Measurements from ENCODE around the gene DNER. TPM values are rescaled to one million over a fixed set of nuclear protein-coding genes. Genes with fewer than 3 reads are reported as not detected.

The DNER gene
- total and polyA plus RNA-seq, 2 donors (not counting 1 experiment from before 2014, with no cell fraction given): not detected

DNA sequence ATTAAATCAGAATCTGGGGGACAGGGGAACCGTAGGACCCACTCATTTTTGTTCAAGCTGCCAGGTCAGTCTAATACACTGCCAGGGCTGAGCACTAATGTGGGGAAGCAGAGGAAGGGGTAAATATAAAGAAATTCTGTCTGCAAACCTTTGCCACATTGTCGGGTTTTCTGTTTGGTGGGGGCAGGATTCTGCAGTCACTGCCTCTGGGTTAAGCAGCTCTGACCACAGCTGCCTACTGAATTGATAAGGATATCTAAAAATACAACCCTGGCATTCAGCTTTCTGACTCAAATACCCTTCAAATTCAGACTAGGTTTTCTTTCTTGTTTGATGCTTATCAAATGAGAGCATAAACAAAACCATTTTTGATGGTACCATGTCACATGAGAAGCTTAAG, 6.0 kb downstream of the DNER start:
- intact Hi-C loops (cut with micrococcal nuclease): no loop called here
- Histone ChIP-seq H3K4me2 (replicated peaks; ENCODE audit: low read depth, low read length, poor library complexity, severe bottlenecking) (no peak overlapping the region), H2AFZ (ENCODE audit: insufficient read depth, low read depth, low read length, poor library complexity, severe bottlenecking) (no peak overlapping the region), H3K27ac (ENCODE audit: low read length in 2 of 2) (no peak overlapping the region), H3K4me1 (ENCODE audit: control insufficient read depth in 2 of 2, insufficient read depth in 2 of 2, low read length in 2 of 2) (peaks cover 3 to 4% of the 10 kb centered on the region in 2 donors), H3K9ac (ENCODE audit: low read length) (no peak overlapping the region), H3K4me3 (ENCODE audit: control extremely low read depth in 1 of 5, extremely low read depth in 1 of 5, insufficient read depth in 1 of 5, low read depth in 2 of 5, low read length in 4 of 5) (no peak overlapping the region), H4K20me1 (ENCODE audit: control insufficient read depth, insufficient read depth, low read length, poor library complexity, severe bottlenecking) (no peaks in the 10 kb centered on the region), H3K79me2 (ENCODE audit: control insufficient read depth, insufficient read depth, low read length) (no peaks in the 10 kb centered on the region), H3K27me3 (replicated peaks in 1 of 4; ENCODE audit: control extremely low read depth in 1 of 4, control insufficient read depth in 3 of 4, insufficient read depth in 4 of 4, low read length in 3 of 4) (peaks cover 0 to 39% (median 36%) of the 10 kb centered on the region in 4 experiments), H3K36me3 (replicated peaks in 1 of 2; ENCODE audit: control extremely low read depth in 1 of 2, control insufficient read depth in 1 of 2, extremely low read depth in 1 of 2, insufficient read depth in 2 of 2, low read length in 1 of 2) (no peaks in the 10 kb centered on the region), H3K9me3 (ENCODE audit: control extremely low read depth in 1 of 3, control insufficient read depth in 2 of 3, insufficient read depth in 1 of 3, low read length in 2 of 3) (peaks cover 0 to 3% (median 0%) of the 10 kb centered on the region in 3 donors)
- ChIA-PET CTCF (no interaction called here), POLR2A (no interaction called here)
- no peak overlapping the region for H3K27ac Mint-ChIP-seq
- ATAC-seq (ENCODE audit: low read depth): no peak
- H3K27me3 Mint-ChIP-seq: peaks cover 56% of the 10 kb centered on the region
- H3K9me3 Mint-ChIP-seq (ENCODE audit: insufficient read depth): peaks cover 4% of the 10 kb centered on the region
- whole genome bisulfite sequencing (ENCODE audit: insufficient coverage): no CpG with 5 or more reads among the region's 2 CpGs
- H3K4me3 Mint-ChIP-seq: no peak overlapping the region
- H3K4me1 Mint-ChIP-seq: peaks cover 5% of the 10 kb centered on the region
- TF ChIP-seq EZH2 (IDR thresholded peaks at IDR 0.05; ENCODE audit: borderline replicate concordance, insufficient read depth, low read depth, low read length, poor library complexity, severe bottlenecking): no peak
- TF ChIP-seq, protein P1, sequence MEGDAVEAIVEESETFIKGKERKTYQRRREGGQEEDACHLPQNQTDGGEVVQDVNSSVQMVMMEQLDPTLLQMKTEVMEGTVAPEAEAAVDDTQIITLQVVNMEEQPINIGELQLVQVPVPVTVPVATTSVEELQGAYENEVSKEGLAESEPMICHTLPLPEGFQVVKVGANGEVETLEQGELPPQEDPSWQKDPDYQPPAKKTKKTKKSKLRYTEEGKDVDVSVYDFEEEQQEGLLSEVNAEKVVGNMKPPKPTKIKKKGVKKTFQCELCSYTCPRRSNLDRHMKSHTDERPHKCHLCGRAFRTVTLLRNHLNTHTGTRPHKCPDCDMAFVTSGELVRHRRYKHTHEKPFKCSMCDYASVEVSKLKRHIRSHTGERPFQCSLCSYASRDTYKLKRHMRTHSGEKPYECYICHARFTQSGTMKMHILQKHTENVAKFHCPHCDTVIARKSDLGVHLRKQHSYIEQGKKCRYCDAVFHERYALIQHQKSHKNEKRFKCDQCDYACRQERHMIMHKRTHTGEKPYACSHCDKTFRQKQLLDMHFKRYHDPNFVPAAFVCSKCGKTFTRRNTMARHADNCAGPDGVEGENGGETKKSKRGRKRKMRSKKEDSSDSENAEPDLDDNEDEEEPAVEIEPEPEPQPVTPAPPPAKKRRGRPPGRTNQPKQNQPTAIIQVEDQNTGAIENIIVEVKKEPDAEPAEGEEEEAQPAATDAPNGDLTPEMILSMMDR (IDR thresholded peaks at IDR 0.05): no peak
- DNase-seq: no peak

DNA sequence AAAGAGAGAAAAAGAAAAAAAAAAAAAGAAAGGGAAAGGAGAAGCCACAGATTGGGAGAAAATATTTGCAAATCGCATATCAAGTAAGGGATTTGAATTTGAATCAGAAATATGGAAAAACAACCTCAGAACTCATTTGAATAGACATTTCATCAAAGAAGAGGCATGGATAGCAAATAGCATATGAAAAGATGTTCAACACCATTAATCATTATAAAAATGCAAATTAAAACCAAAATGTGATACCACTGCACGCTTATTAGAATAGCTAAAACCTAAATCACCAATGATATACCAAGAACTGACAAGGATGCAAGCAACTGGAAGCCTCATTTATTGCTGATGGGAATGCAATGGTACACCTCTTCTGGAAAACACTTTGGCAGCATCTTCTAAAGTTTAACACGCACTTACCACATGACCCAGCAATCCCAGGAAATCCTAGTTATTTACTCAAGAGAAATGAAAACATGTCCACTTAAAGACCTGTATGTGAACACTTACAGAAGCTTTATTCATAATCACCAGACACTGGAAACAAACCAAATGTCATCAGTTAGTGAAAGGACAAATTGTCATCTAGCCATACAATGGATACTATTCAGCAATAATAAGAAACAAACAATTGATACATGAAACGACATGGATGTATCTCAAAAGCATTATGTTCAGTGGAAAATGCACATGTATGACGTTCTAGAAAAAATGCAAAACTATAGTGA, 10.3 kb downstream of the DNER start:
- no peak overlapping the region for H3K27ac Mint-ChIP-seq
- Histone ChIP-seq H3K27ac (ENCODE audit: low read length in 2 of 2) (no peak overlapping the region), H3K4me1 (ENCODE audit: control insufficient read depth in 2 of 2, insufficient read depth in 2 of 2, low read length in 2 of 2) (no peaks in the 10 kb centered on the region), H3K79me2 (ENCODE audit: control insufficient read depth, insufficient read depth, low read length) (no peaks in the 10 kb centered on the region), H3K9ac (ENCODE audit: low read length) (no peak overlapping the region), H3K36me3 (replicated peaks in 1 of 2; ENCODE audit: control extremely low read depth in 1 of 2, control insufficient read depth in 1 of 2, extremely low read depth in 1 of 2, insufficient read depth in 2 of 2, low read length in 1 of 2) (no peaks in the 10 kb centered on the region), H3K4me2 (replicated peaks; ENCODE audit: low read depth, low read length, poor library complexity, severe bottlenecking) (no peak overlapping the region), H3K9me3 (ENCODE audit: control extremely low read depth in 1 of 3, control insufficient read depth in 2 of 3, insufficient read depth in 1 of 3, low read length in 2 of 3) (no peaks in the 10 kb centered on the region), H3K4me3 (ENCODE audit: control extremely low read depth in 1 of 5, extremely low read depth in 1 of 5, insufficient read depth in 1 of 5, low read depth in 2 of 5, low read length in 4 of 5) (no peak overlapping the region), H2AFZ (ENCODE audit: insufficient read depth, low read depth, low read length, poor library complexity, severe bottlenecking) (no peak overlapping the region), H4K20me1 (ENCODE audit: control insufficient read depth, insufficient read depth, low read length, poor library complexity, severe bottlenecking) (no peaks in the 10 kb centered on the region), H3K27me3 (replicated peaks in 1 of 4; ENCODE audit: control extremely low read depth in 1 of 4, control insufficient read depth in 3 of 4, insufficient read depth in 4 of 4, low read length in 3 of 4) (peaks cover 0 to 15% (median 5%) of the 10 kb centered on the region in 4 experiments)
- no peaks in the 10 kb centered on the region for H3K9me3 Mint-ChIP-seq (ENCODE audit: insufficient read depth)
- no peak overlapping the region for H3K4me3 Mint-ChIP-seq
- intact Hi-C loops (cut with micrococcal nuclease): no loop called here
- DNase-seq (no peak), ATAC-seq (ENCODE audit: low read depth) (no peak)
- H3K4me1 Mint-ChIP-seq: no peaks in the 10 kb centered on the region
- H3K27me3 Mint-ChIP-seq: peaks cover 28% of the 10 kb centered on the region
- POLR2A ChIA-PET: no interaction called here
- CTCF ChIA-PET: no interaction called here
- WGBS (ENCODE audit: insufficient coverage): 87% methylated on average over 2 of the region's 5 CpGs
- TF ChIP-seq, protein P1 (IDR thresholded peaks at IDR 0.05): no peak
- no peak for TF ChIP-seq EZH2 (IDR thresholded peaks at IDR 0.05; ENCODE audit: borderline replicate concordance, insufficient read depth, low read depth, low read length, poor library complexity, severe bottlenecking)
